HepG2 (cell line): Measurements from ENCODE around the gene RNASE9. TPM values are rescaled to one million over a fixed set of nuclear protein-coding genes. Genes with fewer than 3 reads are reported as not detected.

Experiments used
- ASH2L ChIP-seq: fragments of 300-600, 200-600 bp; sonication (generic); IDR thresholded peaks from 2 replicates; pipeline ENCODE4 v1.7.0; 2017; ENCODE audit warnings: low read depth, mild to moderate bottlenecking, moderate library complexity, mixed read lengths, low read length; ENCODE audit not compliant: insufficient read length
- ATF4 ChIP-seq, 2 experiments: fragments of 450-650 bp in 1 of 2; sonication (generic) in 1 of 2; formaldehyde crosslinking; IDR thresholded peaks; 2 replicates each; pipeline versions ENCODE4 v1.5.0 to v1.8.0; 2020 to 2022; ENCODE audit warnings: mild to moderate bottlenecking in 1 of 2, missing genetic modification reagents in 1 of 2
- BHLHE40 ChIP-seq: IDR thresholded peaks from 2 replicates; pipeline ENCODE4 v1.6.1; 2011; ENCODE audit warnings: low read length, improper control_type of control experiment
- CREB1 ChIP-seq, 2 experiments: fragments of 450-650 bp in 1 of 2; IDR thresholded peaks; 2 replicates each; pipeline ENCODE4 v1.6.1; 2016 to 2017; ENCODE audit warnings: control low read depth in 1 of 2, mild to moderate bottlenecking in 1 of 2, missing compliant biosample characterization in 1 of 2, missing genetic modification characterization in 1 of 2
- ERF ChIP-seq: IDR thresholded peaks from 2 replicates; pipeline ENCODE4 v1.6.1; 2018; ENCODE audit warnings: missing biosample characterization, missing genetic modification reagents
- HOXA3 ChIP-seq: sonication (generic); formaldehyde crosslinking; IDR thresholded peaks from 2 replicates; pipeline ENCODE4 v1.5.0; 2020; ENCODE audit warnings: missing genetic modification reagents
- NR2F2 ChIP-seq: IDR thresholded peaks from 2 replicates; pipeline ENCODE4 v1.6.1; 2012; ENCODE audit warnings: low read depth, inconsistent platforms, borderline replicate concordance
- RFX1 ChIP-seq: fragments of 450-650 bp; IDR thresholded peaks from 2 replicates; pipeline ENCODE4 v1.6.1; 2017
- SP4 ChIP-seq: sonication (generic); formaldehyde crosslinking; IDR thresholded peaks from 2 replicates; pipeline ENCODE4 v1.8.1; 2023; ENCODE audit warnings: mild to moderate bottlenecking, missing genetic modification reagents
- TAF1 ChIP-seq: sonication (generic); formaldehyde crosslinking; IDR thresholded peaks from 2 replicates; pipeline ENCODE4 v1.4.0; 2020; ENCODE audit warnings: missing genetic modification reagents
- ZNF253 ChIP-seq: sonication (generic); formaldehyde crosslinking; IDR thresholded peaks from 2 replicates; pipeline ENCODE4 v1.8.0; 2022; ENCODE audit warnings: mild to moderate bottlenecking, missing genetic modification reagents, borderline replicate concordance
- ZNF44 ChIP-seq: sonication (generic); formaldehyde crosslinking; IDR thresholded peaks from 2 replicates; pipeline ENCODE4 v1.5.1; 2020; ENCODE audit warnings: mild to moderate bottlenecking, missing genetic modification reagents
- ZNF564 ChIP-seq: sonication (generic); formaldehyde crosslinking; IDR thresholded peaks from 2 replicates; pipeline ENCODE4 v1.8.1; 2023; ENCODE audit warnings: mild to moderate bottlenecking, missing genetic modification reagents
- ZNF572 ChIP-seq: sonication (generic); formaldehyde crosslinking; IDR thresholded peaks from 2 replicates; pipeline ENCODE4 v1.5.1; 2020; ENCODE audit warnings: mild to moderate bottlenecking, missing genetic modification reagents
- ZNF605 ChIP-seq: sonication (generic); formaldehyde crosslinking; IDR thresholded peaks from 2 replicates; pipeline ENCODE4 v1.8.0; 2022; ENCODE audit warnings: mild to moderate bottlenecking, missing genetic modification reagents
- ZNF670 ChIP-seq: sonication (generic); formaldehyde crosslinking; IDR thresholded peaks from 2 replicates; pipeline ENCODE4 v1.8.0; 2022; ENCODE audit warnings: mild to moderate bottlenecking, missing genetic modification reagents, borderline replicate concordance
- polyA plus RNA-seq, 8 experiments: library from polyadenylated mRNA; depleted of rRNA in 3 of 8; stranded (reverse) in 7 of 8; unstranded in 1 of 8; fragments of >200 nt; fragmentation: Illumina TruSeq in 4 of 8; extraction: Trizol in 4 of 8; gene quantifications; 2 replicates each; pipeline versions ENCODE4 v1.2.1 to v1.2.3, GENCODE V29; 2011 to 2016; ENCODE audit warnings: low read depth in 4 of 8, missing spikeins in 1 of 8, mixed read lengths in 1 of 8; ENCODE audit not compliant: insufficient read depth in 1 of 8
- total RNA-seq, 5 experiments: library from RNA; depleted of rRNA; stranded (reverse); fragments of >200 nt; fragmentation: Illumina TruSeq; extraction: Trizol; gene quantifications; 2 replicates each; pipeline ENCODE4 v1.2.3, GENCODE V29; 2016; ENCODE audit warnings: low read depth in 1 of 5
- TF ChIP-seq, protein P1 (sequence below): sonication (generic); formaldehyde crosslinking; IDR thresholded peaks from 2 replicates; pipeline ENCODE4 v1.4.0; 2020; ENCODE audit warnings: mild to moderate bottlenecking, missing genetic modification reagents
- TF ChIP-seq, protein P2 (sequence below): sonication (generic); formaldehyde crosslinking; IDR thresholded peaks from 2 replicates; pipeline ENCODE4 v1.5.1; 2020; ENCODE audit warnings: missing genetic modification reagents, mild to moderate bottlenecking, borderline replicate concordance

RNASE9 gene
- total and polyA plus RNA-seq, 2 of the 13 experiments (the other 11 are each of a cell fraction or from before 2014, with no cell fraction given) = not detected

DNA sequence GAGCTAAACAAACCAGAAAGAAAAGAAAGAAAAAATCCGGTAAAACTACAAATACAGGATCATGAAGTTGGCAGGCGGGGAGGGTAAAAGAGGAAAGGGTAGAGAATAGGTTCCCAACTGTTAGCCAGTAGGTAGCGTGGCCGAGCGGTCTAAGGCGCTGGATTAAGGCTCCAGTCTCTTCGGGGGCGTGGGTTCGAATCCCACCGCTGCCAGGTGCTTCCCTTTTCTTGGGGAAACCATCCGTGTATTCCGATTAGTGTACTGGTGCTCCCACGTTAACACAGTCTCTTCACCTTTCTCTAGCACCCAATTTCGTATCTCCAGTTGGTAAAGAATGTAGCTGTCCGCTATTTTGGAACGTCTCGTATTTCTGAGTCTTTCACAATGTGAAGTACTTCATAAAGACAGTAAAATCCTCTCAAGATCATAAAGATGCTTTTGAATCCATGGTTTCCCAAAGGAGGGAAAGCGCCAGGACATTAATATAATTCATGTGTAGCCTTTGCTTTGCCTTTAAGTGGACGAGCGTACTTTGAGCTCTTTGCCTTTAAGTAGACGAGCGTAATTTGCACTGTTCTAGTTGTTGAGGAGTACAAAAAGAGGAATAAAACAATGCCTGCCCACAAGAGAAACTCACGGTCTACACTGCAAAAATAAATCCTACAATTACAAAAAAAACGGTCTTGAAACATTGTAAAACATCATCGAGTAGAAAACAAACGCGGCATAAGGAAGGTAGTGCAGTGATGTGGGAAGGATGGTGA, 49.3 kb upstream of the RNASE9 start (continued):
- TF ChIP-seq, protein P1, sequence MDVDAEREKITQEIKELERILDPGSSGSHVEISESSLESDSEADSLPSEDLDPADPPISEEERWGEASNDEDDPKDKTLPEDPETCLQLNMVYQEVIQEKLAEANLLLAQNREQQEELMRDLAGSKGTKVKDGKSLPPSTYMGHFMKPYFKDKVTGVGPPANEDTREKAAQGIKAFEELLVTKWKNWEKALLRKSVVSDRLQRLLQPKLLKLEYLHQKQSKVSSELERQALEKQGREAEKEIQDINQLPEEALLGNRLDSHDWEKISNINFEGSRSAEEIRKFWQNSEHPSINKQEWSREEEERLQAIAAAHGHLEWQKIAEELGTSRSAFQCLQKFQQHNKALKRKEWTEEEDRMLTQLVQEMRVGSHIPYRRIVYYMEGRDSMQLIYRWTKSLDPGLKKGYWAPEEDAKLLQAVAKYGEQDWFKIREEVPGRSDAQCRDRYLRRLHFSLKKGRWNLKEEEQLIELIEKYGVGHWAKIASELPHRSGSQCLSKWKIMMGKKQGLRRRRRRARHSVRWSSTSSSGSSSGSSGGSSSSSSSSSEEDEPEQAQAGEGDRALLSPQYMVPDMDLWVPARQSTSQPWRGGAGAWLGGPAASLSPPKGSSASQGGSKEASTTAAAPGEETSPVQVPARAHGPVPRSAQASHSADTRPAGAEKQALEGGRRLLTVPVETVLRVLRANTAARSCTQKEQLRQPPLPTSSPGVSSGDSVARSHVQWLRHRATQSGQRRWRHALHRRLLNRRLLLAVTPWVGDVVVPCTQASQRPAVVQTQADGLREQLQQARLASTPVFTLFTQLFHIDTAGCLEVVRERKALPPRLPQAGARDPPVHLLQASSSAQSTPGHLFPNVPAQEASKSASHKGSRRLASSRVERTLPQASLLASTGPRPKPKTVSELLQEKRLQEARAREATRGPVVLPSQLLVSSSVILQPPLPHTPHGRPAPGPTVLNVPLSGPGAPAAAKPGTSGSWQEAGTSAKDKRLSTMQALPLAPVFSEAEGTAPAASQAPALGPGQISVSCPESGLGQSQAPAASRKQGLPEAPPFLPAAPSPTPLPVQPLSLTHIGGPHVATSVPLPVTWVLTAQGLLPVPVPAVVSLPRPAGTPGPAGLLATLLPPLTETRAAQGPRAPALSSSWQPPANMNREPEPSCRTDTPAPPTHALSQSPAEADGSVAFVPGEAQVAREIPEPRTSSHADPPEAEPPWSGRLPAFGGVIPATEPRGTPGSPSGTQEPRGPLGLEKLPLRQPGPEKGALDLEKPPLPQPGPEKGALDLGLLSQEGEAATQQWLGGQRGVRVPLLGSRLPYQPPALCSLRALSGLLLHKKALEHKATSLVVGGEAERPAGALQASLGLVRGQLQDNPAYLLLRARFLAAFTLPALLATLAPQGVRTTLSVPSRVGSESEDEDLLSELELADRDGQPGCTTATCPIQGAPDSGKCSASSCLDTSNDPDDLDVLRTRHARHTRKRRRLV = peak; percentile 24; the same call in 1 of the 2 replicates
- TF ChIP-seq ZNF44 (0 out of 2 replicates have a peak, but pooled peaks have one; percentile 35), BHLHE40 (0 out of 2 replicates have a peak, but pooled peaks have one; percentile 28), ZNF564 (CRISPR knock-in tag) (peak; percentile 69), ZNF572 (no peak), SP4 (CRISPR knock-in tag) (peak; percentile 56; the same call in 1 of the 2 replicates), RFX1 (no peak), ATF4 (CRISPR knock-in tag; IDR thresholded peaks at IDR 0.05) (no peak; a peak in 1 of 4 replicates), ASH2L (peak; percentile 26), ERF (CRISPR knock-in tag) (peak; percentile 90), ZNF670 (CRISPR knock-in tag) (peak; percentile 54; the same call in 1 of the 2 replicates), ZNF605 (CRISPR knock-in tag) (peak; percentile 86; the same call in 1 of the 2 replicates), ZNF253 (no peak), CREB1 (IDR thresholded peaks at IDR 0.05) (no peak), CREB1 (CRISPR knock-in tag; IDR thresholded peaks at IDR 0.05) (peak; percentile 67), NR2F2 (peak; percentile 54; the same call in 1 of the 2 replicates), HOXA3 (CRISPR knock-in tag) (peak; percentile 43; the same call in 1 of the 2 replicates), TAF1 (0 out of 2 replicates have a peak, but pooled peaks have one; percentile 5)
- TF ChIP-seq, protein P2, sequence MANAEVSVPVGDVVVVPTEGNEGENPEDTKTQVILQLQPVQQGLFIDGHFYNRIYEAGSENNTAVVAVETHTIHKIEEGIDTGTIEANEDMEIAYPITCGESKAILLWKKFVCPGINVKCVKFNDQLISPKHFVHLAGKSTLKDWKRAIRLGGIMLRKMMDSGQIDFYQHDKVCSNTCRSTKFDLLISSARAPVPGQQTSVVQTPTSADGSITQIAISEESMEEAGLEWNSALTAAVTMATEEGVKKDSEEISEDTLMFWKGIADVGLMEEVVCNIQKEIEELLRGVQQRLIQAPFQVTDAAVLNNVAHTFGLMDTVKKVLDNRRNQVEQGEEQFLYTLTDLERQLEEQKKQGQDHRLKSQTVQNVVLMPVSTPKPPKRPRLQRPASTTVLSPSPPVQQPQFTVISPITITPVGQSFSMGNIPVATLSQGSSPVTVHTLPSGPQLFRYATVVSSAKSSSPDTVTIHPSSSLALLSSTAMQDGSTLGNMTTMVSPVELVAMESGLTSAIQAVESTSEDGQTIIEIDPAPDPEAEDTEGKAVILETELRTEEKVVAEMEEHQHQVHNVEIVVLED (CRISPR knock-in tag) = peak; percentile 25; the same call in 1 of the 2 replicates
